Measurements from ENCODE around the gene KDM7A. TPM values are rescaled to one million over a fixed set of nuclear protein-coding genes. Genes with fewer than 3 reads are reported as not detected.

Gene KDM7A
- total RNA-seq, 1 experiment from 2014 or later: 11.7 TPM

DNA sequence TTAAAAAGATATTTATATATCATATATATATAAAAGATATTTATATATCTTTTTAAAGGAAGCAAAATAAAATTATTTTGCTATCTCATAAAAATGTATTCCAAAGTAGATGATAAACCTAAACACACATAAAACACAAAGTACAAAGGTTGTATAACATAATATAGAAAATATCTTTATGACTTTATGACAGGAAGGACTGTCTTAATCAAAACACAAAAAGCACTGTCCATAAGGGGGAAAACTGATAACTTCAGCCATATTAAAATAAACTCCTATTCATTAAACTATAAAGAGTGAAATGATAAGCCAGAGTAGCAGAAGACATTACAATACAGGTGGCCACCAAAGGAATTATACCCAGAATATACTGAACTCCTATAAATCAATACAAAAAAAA lies 34.8 kb downstream of the KDM7A start:
- intact Hi-C loops (cut with micrococcal nuclease; ENCODE audit: unreplicated experiment): no loop called here
- BruUV-seq (replicated peaks): no TSS peak
- H3K27me3 ChIP-seq (replicated peaks; ENCODE audit: insufficient read depth, low read depth, low read length, poor library complexity): no peaks in the 10 kb centered on the region
- H3K4me1 ChIP-seq (ENCODE audit: insufficient read depth, low read length, poor library complexity, severe bottlenecking): no peaks in the 10 kb centered on the region
- H3K9me3 ChIP-seq (ENCODE audit: low read depth, low read length, poor library complexity, severe bottlenecking): no peaks in the 10 kb centered on the region
- POLR2A ChIA-PET (ENCODE audit: low non-redundant PET): no interaction called here
- H3K36me3 ChIP-seq (ENCODE audit: insufficient read depth, low read length, poor library complexity, severe bottlenecking): no peaks in the 10 kb centered on the region
- no peak overlapping the region for H3K27ac ChIP-seq (ENCODE audit: low read depth, low read length, poor library complexity, severe bottlenecking)
- TF ChIP-seq, protein P1, sequence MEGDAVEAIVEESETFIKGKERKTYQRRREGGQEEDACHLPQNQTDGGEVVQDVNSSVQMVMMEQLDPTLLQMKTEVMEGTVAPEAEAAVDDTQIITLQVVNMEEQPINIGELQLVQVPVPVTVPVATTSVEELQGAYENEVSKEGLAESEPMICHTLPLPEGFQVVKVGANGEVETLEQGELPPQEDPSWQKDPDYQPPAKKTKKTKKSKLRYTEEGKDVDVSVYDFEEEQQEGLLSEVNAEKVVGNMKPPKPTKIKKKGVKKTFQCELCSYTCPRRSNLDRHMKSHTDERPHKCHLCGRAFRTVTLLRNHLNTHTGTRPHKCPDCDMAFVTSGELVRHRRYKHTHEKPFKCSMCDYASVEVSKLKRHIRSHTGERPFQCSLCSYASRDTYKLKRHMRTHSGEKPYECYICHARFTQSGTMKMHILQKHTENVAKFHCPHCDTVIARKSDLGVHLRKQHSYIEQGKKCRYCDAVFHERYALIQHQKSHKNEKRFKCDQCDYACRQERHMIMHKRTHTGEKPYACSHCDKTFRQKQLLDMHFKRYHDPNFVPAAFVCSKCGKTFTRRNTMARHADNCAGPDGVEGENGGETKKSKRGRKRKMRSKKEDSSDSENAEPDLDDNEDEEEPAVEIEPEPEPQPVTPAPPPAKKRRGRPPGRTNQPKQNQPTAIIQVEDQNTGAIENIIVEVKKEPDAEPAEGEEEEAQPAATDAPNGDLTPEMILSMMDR (conservative IDR thresholded peaks at IDR 0.05; ENCODE audit: low read depth, low read length): no peak
- no peak for TF ChIP-seq EZH2 (IDR thresholded peaks at IDR 0.05; ENCODE audit: borderline replicate concordance, low read depth, low read length, poor library complexity, severe bottlenecking)
- CTCF ChIA-PET: no interaction called here
- DNase-seq (ENCODE audit: low spot score): no peak
- no peak overlapping the region for H3K4me3 ChIP-seq (ENCODE audit: low read depth, low read length, poor library complexity, severe bottlenecking)

DNA sequence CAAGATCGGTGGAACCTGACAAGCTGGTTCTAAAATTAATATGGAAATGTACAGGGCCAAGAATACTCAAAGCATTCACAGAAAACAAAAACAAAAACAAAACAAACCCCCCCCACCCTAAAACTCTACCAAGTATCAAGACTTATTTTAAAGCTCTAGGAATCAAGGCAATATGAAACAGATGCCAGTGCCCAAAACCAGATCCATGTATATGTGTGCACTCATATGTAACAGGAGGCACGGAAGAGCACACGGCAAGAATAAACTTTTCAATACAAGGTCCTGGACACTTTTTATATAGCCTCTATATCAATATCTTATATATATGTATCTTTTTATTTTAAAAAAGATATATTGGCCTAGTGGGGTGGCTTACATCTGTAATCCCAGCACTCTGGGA lies 35.5 kb downstream of the KDM7A start:
- ChIA-PET POLR2A (ENCODE audit: low non-redundant PET) (no interaction called here), CTCF (no interaction called here)
- no peak for DNase-seq (ENCODE audit: low spot score)
- Histone ChIP-seq H3K9me3 (ENCODE audit: low read depth, low read length, poor library complexity, severe bottlenecking) (no peaks in the 10 kb centered on the region), H3K27ac (ENCODE audit: low read depth, low read length, poor library complexity, severe bottlenecking) (no peak overlapping the region), H3K4me3 (ENCODE audit: low read depth, low read length, poor library complexity, severe bottlenecking) (no peak overlapping the region), H3K4me1 (ENCODE audit: insufficient read depth, low read length, poor library complexity, severe bottlenecking) (no peaks in the 10 kb centered on the region), H3K27me3 (replicated peaks; ENCODE audit: insufficient read depth, low read depth, low read length, poor library complexity) (no peaks in the 10 kb centered on the region), H3K36me3 (ENCODE audit: insufficient read depth, low read length, poor library complexity, severe bottlenecking) (no peaks in the 10 kb centered on the region)
- intact Hi-C loops (cut with micrococcal nuclease; ENCODE audit: unreplicated experiment): no loop called here
- no TSS peak for BruUV-seq (replicated peaks)
- TF ChIP-seq, protein P1 (conservative IDR thresholded peaks at IDR 0.05; ENCODE audit: low read depth, low read length): no peak
- TF ChIP-seq EZH2 (IDR thresholded peaks at IDR 0.05; ENCODE audit: borderline replicate concordance, low read depth, low read length, poor library complexity, severe bottlenecking): no peak

DNA sequence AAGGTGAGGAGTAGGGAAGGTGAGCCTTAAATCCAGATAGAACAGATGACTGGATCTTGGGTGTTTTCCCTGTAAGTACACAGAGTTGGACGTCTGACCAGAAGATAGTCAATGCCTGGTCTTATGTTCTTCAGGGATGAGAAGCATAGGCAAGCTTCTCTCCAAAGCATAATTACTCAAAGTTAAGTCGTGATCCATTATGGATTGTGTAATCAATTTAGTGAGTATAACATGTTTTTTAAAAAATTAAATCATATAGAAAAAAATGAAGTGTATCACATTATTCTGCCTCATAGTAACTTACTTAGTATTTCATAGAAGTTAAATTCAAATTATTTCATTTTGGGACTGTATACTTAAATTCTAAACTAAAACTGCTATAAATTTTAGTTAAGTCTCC lies 39.7 kb downstream of the KDM7A start:
- no TSS peak for BruUV-seq (replicated peaks)
- no peak for DNase-seq (ENCODE audit: low spot score)
- no peaks in the 10 kb centered on the region for H3K9me3 ChIP-seq (ENCODE audit: low read depth, low read length, poor library complexity, severe bottlenecking)
- H3K4me3 ChIP-seq (ENCODE audit: low read depth, low read length, poor library complexity, severe bottlenecking): no peak overlapping the region
- POLR2A ChIA-PET (ENCODE audit: low non-redundant PET): no interaction called here
- TF ChIP-seq, protein P1 (conservative IDR thresholded peaks at IDR 0.05; ENCODE audit: low read depth, low read length): no peak
- TF ChIP-seq EZH2 (IDR thresholded peaks at IDR 0.05; ENCODE audit: borderline replicate concordance, low read depth, low read length, poor library complexity, severe bottlenecking): no peak
- no peaks in the 10 kb centered on the region for H3K36me3 ChIP-seq (ENCODE audit: insufficient read depth, low read length, poor library complexity, severe bottlenecking)
- CTCF ChIA-PET: no interaction called here
- H3K27ac ChIP-seq (ENCODE audit: low read depth, low read length, poor library complexity, severe bottlenecking): no peak overlapping the region
- intact Hi-C loops (cut with micrococcal nuclease; ENCODE audit: unreplicated experiment): no loop called here
- H3K27me3 ChIP-seq (replicated peaks; ENCODE audit: insufficient read depth, low read depth, low read length, poor library complexity): no peaks in the 10 kb centered on the region
- peaks cover 11% of the 10 kb centered on the region for H3K4me1 ChIP-seq (ENCODE audit: insufficient read depth, low read length, poor library complexity, severe bottlenecking)
